T-helper 17 cell (primary cell): ENCODE results near the gene ASPG. TPM values are rescaled to one million over a fixed set of nuclear protein-coding genes. Genes with fewer than 3 reads are reported as not detected.

Source experiments
- ATAC-seq: fragments of 150-1000 bp; cut with Tn5 transposase; 2 replicates; pipeline ENCODE4 v1.10.0; 2021; ENCODE audit warnings: mild to moderate bottlenecking, moderate library complexity
- DNase-seq, 3 donors: peaks; one replicate each; pipeline versions ENCODE4 v3.0.0 to v3.0.0-alpha.2; 2020 to 2021
- H3K9me3 ChIP-seq: one replicate; pipeline ENCODE4 v1.7.0; 2013; ENCODE audit warnings: low read length, mild to moderate bottlenecking; ENCODE audit not compliant: control insufficient read depth, poor library complexity, severe bottlenecking
- H3K27ac Mint-ChIP-seq: one replicate; pipeline ENCODE4 v1.8.0; 2022; ENCODE audit warnings: mild to moderate bottlenecking, moderate library complexity, mixed read lengths
- H3K27me3 Mint-ChIP-seq: one replicate; pipeline ENCODE4 v1.8.0; 2022; ENCODE audit warnings: mixed read lengths
- H3K36me3 Mint-ChIP-seq: one replicate; pipeline ENCODE4 v1.8.0; 2022; ENCODE audit warnings: low read depth, mixed read lengths
- H3K4me1 Mint-ChIP-seq: one replicate; pipeline ENCODE4 v1.8.0; 2022; ENCODE audit warnings: mild to moderate bottlenecking, mixed read lengths
- H3K4me3 Mint-ChIP-seq: one replicate; pipeline ENCODE4 v1.8.0; 2022; ENCODE audit warnings: mild to moderate bottlenecking, moderate library complexity, mixed read lengths
- total RNA-seq, 4 donors: library from RNA in 2 of 4; stranded (reverse) in 2 of 4; gene quantifications; one replicate each; pipeline ENCODE4 v1.2.3 and lab custom pipeline; 2022 to 2026

Gene ASPG
- total RNA-seq, 2 donors from 2014 or later: not detected

GRCh38 chr14:104116288-104116755 lies 30.8 kb downstream of the ASPG start:
- Mint-ChIP-seq H3K27me3 (peaks cover 37% of the 10 kb centered on the region), H3K27ac (no peak overlapping the region), H3K4me1 (peaks cover 4% of the 10 kb centered on the region), H3K36me3 (no peaks in the 10 kb centered on the region), H3K4me3 (peak overlapping the region; percentile 75)
- ATAC-seq: no peak
- no peaks in the 10 kb centered on the region for H3K9me3 ChIP-seq
- DNase-seq: peak in 1 of 3 donors; percentile 3

DNA sequence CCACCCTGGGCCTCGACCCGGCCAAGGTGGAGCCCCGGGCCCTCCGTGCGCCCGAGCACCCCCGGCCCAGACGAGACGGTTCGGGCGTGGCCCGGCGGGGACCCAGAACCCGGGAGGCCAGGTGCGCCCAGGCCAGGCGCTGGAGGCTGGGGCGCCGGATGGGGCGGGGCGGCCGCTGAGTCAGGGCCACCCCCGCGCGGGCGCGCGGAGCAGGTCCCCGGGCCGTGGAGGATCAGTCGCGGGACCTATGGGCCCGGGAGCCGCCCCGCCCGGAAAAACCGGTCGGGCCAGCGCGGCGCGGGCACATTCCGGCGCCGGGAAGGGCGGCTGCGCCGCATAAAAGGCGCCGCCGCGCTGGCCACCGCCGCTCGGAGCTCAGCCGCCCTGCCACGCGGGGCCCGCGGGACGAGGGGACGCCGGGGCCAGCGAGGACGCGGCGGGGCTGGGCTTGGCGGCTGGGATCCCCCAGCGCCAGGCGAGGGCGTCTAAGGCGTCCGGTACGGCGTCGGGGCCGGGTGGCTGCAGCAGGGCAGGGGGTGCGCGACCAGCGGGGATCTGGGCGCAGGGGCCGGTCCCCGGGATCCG lies 31.3 kb downstream of the ASPG start:
- no peaks in the 10 kb centered on the region for H3K36me3 Mint-ChIP-seq
- peak overlapping the region; percentile 73 for H3K4me3 Mint-ChIP-seq
- H3K27ac Mint-ChIP-seq: no peak overlapping the region
- H3K9me3 ChIP-seq: no peaks in the 10 kb centered on the region
- H3K4me1 Mint-ChIP-seq: peaks cover 4% of the 10 kb centered on the region
- peaks cover 37% of the 10 kb centered on the region for H3K27me3 Mint-ChIP-seq
- no peak for ATAC-seq
- DNase-seq: peak in 2 of 3 donors; percentile 4 to 8

- no peaks in the 10 kb centered on the region for H3K9me3 ChIP-seq
- no peak for ATAC-seq
- H3K4me1 Mint-ChIP-seq: peaks cover 4% of the 10 kb centered on the region
- no peaks in the 10 kb centered on the region for H3K36me3 Mint-ChIP-seq
- peak in 2 of 3 donors; percentile 6 to 8 for DNase-seq
- no peak overlapping the region for H3K27ac Mint-ChIP-seq
- peaks cover 37% of the 10 kb centered on the region for H3K27me3 Mint-ChIP-seq
- H3K4me3 Mint-ChIP-seq: peak overlapping the region; percentile 73
Measured at GRCh38 chr14:104117341-104118005, 32.0 kb downstream of the ASPG start.

DNA sequence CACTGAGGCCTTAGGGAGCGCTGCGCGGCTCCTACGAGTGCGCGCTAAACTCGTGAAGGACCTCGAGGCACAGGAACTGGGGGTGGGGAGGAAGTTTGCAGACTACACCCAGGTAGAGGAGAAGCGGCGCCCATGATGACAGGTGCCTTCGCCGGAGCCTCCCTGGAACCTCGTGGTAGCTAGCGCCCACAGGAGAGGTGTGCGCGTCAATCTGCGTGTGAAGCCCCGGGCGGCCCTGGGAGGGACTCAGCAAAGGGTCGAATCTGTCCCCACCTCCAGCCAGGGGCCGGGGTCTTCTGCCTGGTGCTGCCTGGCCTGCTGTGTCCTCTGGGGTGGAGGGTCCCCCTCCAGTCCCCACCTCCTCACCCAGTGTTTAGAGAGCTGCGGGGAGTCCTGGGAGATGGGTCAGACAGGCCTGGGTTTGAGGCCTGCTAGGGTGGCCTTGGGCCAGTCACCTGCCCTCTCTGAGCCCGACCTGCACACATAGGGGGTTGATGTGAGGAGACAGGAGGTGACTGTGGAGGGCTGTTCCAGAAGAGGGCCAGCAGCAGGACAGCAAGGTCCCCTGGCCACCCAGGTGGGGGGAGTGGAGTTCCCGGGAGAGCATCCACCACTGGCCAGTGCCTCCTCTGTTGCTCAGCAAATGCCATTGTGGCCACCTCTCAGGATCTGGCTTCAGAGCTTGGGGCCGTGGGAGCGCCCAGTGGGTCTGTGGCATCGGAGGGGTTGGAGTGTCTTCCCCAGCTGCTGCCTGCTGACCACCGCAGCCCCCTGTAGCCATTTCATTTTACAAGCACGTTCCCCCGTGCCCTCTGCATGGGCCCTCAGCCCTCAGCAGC lies 32.7 kb downstream of the ASPG start:
- ATAC-seq (no peak), DNase-seq (peak in 2 of 3 donors; percentile 2 to 11)
- H3K9me3 ChIP-seq: no peaks in the 10 kb centered on the region
- Mint-ChIP-seq H3K36me3 (no peaks in the 10 kb centered on the region), H3K4me3 (no peak overlapping the region), H3K4me1 (peaks cover 4% of the 10 kb centered on the region), H3K27me3 (peaks cover 37% of the 10 kb centered on the region), H3K27ac (no peak overlapping the region)

- Mint-ChIP-seq H3K36me3 (no peaks in the 10 kb centered on the region), H3K4me1 (peaks cover 4% of the 10 kb centered on the region), H3K27me3 (peaks cover 37% of the 10 kb centered on the region), H3K4me3 (no peak overlapping the region), H3K27ac (no peak overlapping the region)
- no peaks in the 10 kb centered on the region for H3K9me3 ChIP-seq
- ATAC-seq (no peak), DNase-seq (peak in 2 of 3 donors; percentile 2 to 7)
Measured at GRCh38 chr14:104119119-104119487, 33.6 kb downstream of the ASPG start.

- H3K4me3 Mint-ChIP-seq: peak overlapping the region; percentile 39
Measured at GRCh38 chr14:104119488-104120251, 34.2 kb downstream of the ASPG start.

GRCh38 chr14:104120281-104120741 lies 34.8 kb downstream of the ASPG start:
- Mint-ChIP-seq H3K27ac (no peak overlapping the region), H3K27me3 (peaks cover 29% of the 10 kb centered on the region), H3K4me3 (no peak overlapping the region), H3K36me3 (no peaks in the 10 kb centered on the region), H3K4me1 (peaks cover 4% of the 10 kb centered on the region)
- DNase-seq: peak in 1 of 3 donors; percentile 1
- ATAC-seq: no peak
- H3K9me3 ChIP-seq: no peaks in the 10 kb centered on the region

More at GRCh38 chr14:104119488-104120251, 34.2 kb downstream of the ASPG start:
- Mint-ChIP-seq H3K36me3 (no peaks in the 10 kb centered on the region), H3K27me3 (peaks cover 36% of the 10 kb centered on the region), H3K27ac (no peak overlapping the region), H3K4me1 (peaks cover 4% of the 10 kb centered on the region)
- H3K9me3 ChIP-seq: no peaks in the 10 kb centered on the region
- DNase-seq: peak in 1 of 3 donors; percentile 3
- no peak for ATAC-seq

DNA sequence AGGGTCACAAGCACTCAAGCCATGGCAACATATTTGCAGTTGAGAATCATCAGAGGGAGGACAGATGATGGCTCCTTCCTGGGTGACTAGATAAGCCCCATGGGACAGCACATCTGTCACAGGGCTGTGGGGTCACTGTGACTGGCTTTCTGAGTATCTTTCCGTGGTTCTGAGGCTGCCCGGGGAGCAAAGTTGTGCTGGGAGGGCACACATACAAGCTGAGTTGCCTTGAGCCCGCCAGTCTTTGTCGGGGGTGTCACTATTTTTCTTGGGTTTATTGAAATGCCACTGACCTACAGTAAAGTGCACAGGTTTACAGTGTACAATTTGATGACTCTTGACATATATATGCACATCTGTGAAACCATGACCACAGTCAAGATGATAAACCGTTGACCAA lies 35.6 kb downstream of the ASPG start:
- Mint-ChIP-seq H3K4me1 (peaks cover 4% of the 10 kb centered on the region), H3K4me3 (no peak overlapping the region), H3K36me3 (no peaks in the 10 kb centered on the region), H3K27ac (no peak overlapping the region), H3K27me3 (peaks cover 28% of the 10 kb centered on the region)
- DNase-seq (peak in 1 of 3 donors; percentile 3), ATAC-seq (no peak)
- H3K9me3 ChIP-seq: no peaks in the 10 kb centered on the region

DNA sequence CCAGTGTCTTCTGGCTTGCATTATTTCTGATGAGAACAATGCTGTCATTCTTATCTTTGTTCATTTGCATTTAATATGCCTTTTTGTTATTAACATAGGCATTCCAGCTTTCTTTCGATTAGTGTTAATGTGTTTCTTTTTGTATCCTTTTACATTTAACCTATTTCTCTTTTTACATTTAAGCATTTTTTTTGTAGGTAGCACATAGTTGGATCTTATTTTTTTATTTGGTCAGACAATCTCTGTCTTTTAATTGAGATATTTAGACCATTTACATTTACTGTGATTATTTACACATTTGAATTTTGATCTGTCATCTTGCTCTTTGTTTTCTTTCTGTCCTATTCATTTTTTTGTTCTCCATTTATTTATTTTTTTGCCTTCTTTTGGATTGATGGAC lies 38.4 kb downstream of the ASPG start:
- Mint-ChIP-seq H3K27me3 (peaks cover 19% of the 10 kb centered on the region), H3K4me3 (no peak overlapping the region), H3K27ac (no peak overlapping the region), H3K4me1 (no peaks in the 10 kb centered on the region), H3K36me3 (no peaks in the 10 kb centered on the region)
- ATAC-seq (no peak), DNase-seq (no peak)
- no peaks in the 10 kb centered on the region for H3K9me3 ChIP-seq

- DNase-seq (no peak), ATAC-seq (no peak)
- H3K27ac Mint-ChIP-seq: no peak overlapping the region
- H3K36me3 Mint-ChIP-seq: no peaks in the 10 kb centered on the region
- H3K9me3 ChIP-seq: no peaks in the 10 kb centered on the region
- H3K4me3 Mint-ChIP-seq: no peak overlapping the region
- no peaks in the 10 kb centered on the region for H3K4me1 Mint-ChIP-seq
- H3K27me3 Mint-ChIP-seq: peaks cover 11% of the 10 kb centered on the region
Measured at GRCh38 chr14:104125011-104125410, 39.5 kb downstream of the ASPG start.

DNA sequence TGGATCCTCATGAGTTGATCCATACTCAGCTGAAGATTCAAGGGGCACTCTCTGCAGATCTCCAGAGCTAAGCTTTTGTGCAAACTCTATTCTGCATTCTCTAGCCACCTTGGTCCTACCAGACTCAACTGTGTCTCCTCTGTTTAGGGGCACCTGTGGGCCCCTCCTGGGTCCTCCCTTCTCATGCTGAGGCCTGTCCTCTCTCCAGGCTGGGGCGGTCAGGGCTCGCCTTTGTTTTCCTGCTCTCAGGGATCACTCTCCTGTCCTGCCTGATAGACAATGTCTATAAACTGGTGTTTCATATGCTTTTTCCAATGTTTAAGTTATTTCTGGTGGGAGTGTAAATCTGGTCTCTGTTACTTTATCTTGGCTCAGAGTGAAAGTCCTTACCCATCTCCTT lies 41.3 kb downstream of the ASPG start:
- no peak for ATAC-seq
- no peaks in the 10 kb centered on the region for H3K9me3 ChIP-seq
- no peak for DNase-seq
- peaks cover 3% of the 10 kb centered on the region for H3K4me1 Mint-ChIP-seq
- H3K36me3 Mint-ChIP-seq: no peaks in the 10 kb centered on the region
- peaks cover 8% of the 10 kb centered on the region for H3K27me3 Mint-ChIP-seq
- no peak overlapping the region for H3K27ac Mint-ChIP-seq
- no peak overlapping the region for H3K4me3 Mint-ChIP-seq

DNA sequence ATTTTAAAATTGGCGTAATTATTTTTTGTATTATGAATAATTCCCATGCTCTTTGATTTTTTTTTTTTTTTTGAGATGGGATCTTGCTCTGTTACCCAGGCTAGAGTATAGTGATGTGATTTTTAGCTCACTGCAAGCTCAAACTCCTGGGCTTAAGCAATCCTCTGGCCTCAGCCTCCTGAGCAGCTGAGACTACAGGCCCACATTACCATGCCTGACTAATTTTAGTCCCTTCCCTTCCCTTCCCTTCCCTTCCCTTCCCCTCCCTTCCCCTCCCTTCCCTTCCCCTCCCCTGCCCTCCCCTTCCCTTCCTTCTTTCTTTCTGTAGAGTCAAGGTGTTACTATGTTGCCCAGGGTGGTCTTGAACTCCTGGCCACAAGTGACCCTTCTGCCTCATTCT lies 43.5 kb downstream of the ASPG start:
- no peaks in the 10 kb centered on the region for H3K36me3 Mint-ChIP-seq
- H3K4me3 Mint-ChIP-seq: no peak overlapping the region
- no peak overlapping the region for H3K27ac Mint-ChIP-seq
- H3K9me3 ChIP-seq: no peaks in the 10 kb centered on the region
- ATAC-seq: no peak
- peaks cover 23% of the 10 kb centered on the region for H3K27me3 Mint-ChIP-seq
- H3K4me1 Mint-ChIP-seq: peaks cover 3% of the 10 kb centered on the region
- DNase-seq: no peak

DNA sequence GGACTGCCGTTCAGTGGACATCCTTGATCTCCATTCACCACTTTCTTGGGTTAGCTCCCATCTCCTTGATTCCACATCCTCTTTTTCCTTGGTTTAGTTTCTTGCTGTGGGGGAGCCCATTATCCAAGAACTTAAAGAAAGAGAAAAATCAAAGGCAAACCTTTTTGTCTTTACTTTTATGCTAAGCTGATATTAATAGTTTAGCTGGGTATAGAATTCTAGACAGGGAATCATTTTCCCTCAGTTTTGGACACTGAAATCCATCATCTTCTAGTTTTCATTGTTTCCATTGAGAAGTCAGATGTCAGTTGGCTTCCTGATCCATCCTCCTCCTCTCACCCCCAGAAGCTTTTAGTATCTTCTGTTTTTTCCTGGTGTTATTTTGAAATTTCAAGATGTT lies 44.1 kb downstream of the ASPG start:
- Mint-ChIP-seq H3K4me1 (peaks cover 3% of the 10 kb centered on the region), H3K4me3 (no peak overlapping the region), H3K27ac (no peak overlapping the region), H3K36me3 (no peaks in the 10 kb centered on the region), H3K27me3 (peaks cover 26% of the 10 kb centered on the region)
- ATAC-seq (no peak), DNase-seq (no peak)
- no peaks in the 10 kb centered on the region for H3K9me3 ChIP-seq
